ENCODE measurements around the gene DNAJB4. TPM values are rescaled to one million over a fixed set of nuclear protein-coding genes. Genes with fewer than 3 reads are reported as not detected.
"Not testable (repeated sequence)": the region's sequence is repeated elsewhere in the genome, so short reads cannot be mapped to it uniquely, and the experiment has no call there.

DNAJB4 gene
- total RNA-seq, 1 donor from 2014 or later, result 20.1 TPM

- intact Hi-C loops (cut with DNase I), result loop anchor here (10.0 kb wide), 1 partner anchor 174 kb away; no protein-coding TSS in a partner anchor
- TF ChIP-seq, protein P1, sequence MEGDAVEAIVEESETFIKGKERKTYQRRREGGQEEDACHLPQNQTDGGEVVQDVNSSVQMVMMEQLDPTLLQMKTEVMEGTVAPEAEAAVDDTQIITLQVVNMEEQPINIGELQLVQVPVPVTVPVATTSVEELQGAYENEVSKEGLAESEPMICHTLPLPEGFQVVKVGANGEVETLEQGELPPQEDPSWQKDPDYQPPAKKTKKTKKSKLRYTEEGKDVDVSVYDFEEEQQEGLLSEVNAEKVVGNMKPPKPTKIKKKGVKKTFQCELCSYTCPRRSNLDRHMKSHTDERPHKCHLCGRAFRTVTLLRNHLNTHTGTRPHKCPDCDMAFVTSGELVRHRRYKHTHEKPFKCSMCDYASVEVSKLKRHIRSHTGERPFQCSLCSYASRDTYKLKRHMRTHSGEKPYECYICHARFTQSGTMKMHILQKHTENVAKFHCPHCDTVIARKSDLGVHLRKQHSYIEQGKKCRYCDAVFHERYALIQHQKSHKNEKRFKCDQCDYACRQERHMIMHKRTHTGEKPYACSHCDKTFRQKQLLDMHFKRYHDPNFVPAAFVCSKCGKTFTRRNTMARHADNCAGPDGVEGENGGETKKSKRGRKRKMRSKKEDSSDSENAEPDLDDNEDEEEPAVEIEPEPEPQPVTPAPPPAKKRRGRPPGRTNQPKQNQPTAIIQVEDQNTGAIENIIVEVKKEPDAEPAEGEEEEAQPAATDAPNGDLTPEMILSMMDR (IDR thresholded peaks at IDR 0.05), result no peak
- H3K9me3 ChIP-seq, result no peaks in the 10 kb centered on the region
- peaks cover 8 to 16% of the 10 kb centered on the region in 2 donors for H3K36me3 ChIP-seq
- H3K4me3 ChIP-seq, result peak overlapping the region; percentile 55 to 74
- H3K4me1 ChIP-seq, result peaks cover 0 to 8% of the 10 kb centered on the region in 2 donors
- H3K27me3 ChIP-seq, result no peaks in the 10 kb centered on the region
- H3K27ac ChIP-seq, result peak overlapping the region; percentile 16 to 88
- no peak for DNase-seq (ENCODE audit: low spot score in 2 of 2)
Measured at GRCh38 chr1:78009276-78009675, 4.5 kb downstream of the DNAJB4 start.

- H3K36me3 ChIP-seq, result peaks cover 13 to 21% of the 10 kb centered on the region in 2 donors
- TF ChIP-seq, protein P1 (IDR thresholded peaks at IDR 0.05), result no peak
- DNase-seq (ENCODE audit: low spot score in 2 of 2), result no peak
- H3K4me1 ChIP-seq, result peaks cover 0 to 13% of the 10 kb centered on the region in 2 donors
- no peaks in the 10 kb centered on the region for H3K27me3 ChIP-seq
- intact Hi-C loops (cut with DNase I), result loop anchor here (10.0 kb wide), 1 partner anchor 175 kb away; no protein-coding TSS in a partner anchor
- peak overlapping the region; percentile 16 to 88 for H3K27ac ChIP-seq
- no peaks in the 10 kb centered on the region for H3K9me3 ChIP-seq
- peak overlapping the region; percentile 55 to 74 for H3K4me3 ChIP-seq
Measured at GRCh38 chr1:78009836-78010235, 5.1 kb downstream of the DNAJB4 start.

GRCh38 chr1:78011050-78011449 lies 6.3 kb downstream of the DNAJB4 start:
- TF ChIP-seq, protein P1 (IDR thresholded peaks at IDR 0.05), result no peak
- Histone ChIP-seq H3K27ac (peak overlapping the region in 1 of 2 donors; percentile 88), H3K27me3 (no peaks in the 10 kb centered on the region), H3K4me3 (peak overlapping the region; percentile 55 to 74), H3K36me3 (peaks cover 16 to 31% of the 10 kb centered on the region in 2 donors), H3K9me3 (no peaks in the 10 kb centered on the region), H3K4me1 (peaks cover 0 to 15% of the 10 kb centered on the region in 2 donors)
- intact Hi-C loops (cut with DNase I), result no loop called here
- DNase-seq (ENCODE audit: low spot score in 2 of 2), result no peak

GRCh38 chr1:78015148-78015547 lies 10.4 kb downstream of the DNAJB4 start:
- TF ChIP-seq, protein P1 (IDR thresholded peaks at IDR 0.05), result no peak
- H3K27ac ChIP-seq, result no peak overlapping the region
- H3K4me1 ChIP-seq, result peaks cover 0 to 15% of the 10 kb centered on the region in 2 donors
- DNase-seq (ENCODE audit: low spot score in 2 of 2), result no peak
- no peaks in the 10 kb centered on the region for H3K27me3 ChIP-seq
- no peaks in the 10 kb centered on the region for H3K9me3 ChIP-seq
- peaks cover 22 to 58% of the 10 kb centered on the region in 2 donors for H3K36me3 ChIP-seq
- H3K4me3 ChIP-seq, result peak overlapping the region in 1 of 2 donors; percentile 21
- intact Hi-C loops (cut with DNase I), result no loop called here

DNA sequence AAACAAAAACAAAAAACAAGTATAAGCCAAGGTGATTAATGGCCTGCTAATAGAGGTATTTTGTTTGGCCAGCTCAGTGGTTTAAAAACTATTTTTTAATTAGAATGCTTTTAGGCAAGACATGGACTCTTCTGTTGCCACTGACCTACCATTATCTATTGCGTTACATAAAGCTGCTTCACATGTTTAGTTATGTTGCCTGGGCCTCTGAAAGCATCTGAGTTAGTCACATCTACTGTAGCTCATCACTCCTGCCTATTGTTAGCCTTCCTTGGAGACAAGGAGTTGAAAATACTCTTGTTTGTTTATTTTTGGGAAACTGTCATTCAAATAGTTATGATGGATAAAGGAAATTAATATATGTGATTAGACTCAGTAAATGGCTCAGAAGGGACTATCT lies 14.3 kb downstream of the DNAJB4 start:
- intact Hi-C loops (cut with DNase I), result no loop called here
- DNase-seq (ENCODE audit: low spot score in 2 of 2), result no peak
- H3K4me1 ChIP-seq, result peaks cover 0 to 10% of the 10 kb centered on the region in 2 donors

DNA sequence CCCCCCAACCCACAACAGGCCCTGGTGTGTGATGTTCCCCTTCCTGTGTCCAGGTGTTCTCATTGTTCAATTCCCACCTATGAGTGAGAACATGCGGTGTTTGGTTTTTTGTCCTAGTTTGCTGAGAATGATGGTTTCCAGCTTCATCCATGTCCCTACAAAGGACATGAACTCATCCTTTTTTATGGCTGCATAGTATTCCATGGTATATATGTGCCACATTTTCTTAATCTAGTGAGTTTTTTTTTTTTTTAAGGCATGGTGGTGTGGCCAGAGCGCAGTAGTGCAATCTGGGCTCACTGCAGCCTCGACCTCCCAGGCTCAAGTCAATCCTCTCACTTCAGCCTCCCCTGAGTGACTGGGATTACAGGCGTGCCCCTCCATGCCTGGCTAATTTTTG lies 16.4 kb downstream of the DNAJB4 start:
- DNase-seq (ENCODE audit: low spot score in 2 of 2); H3K4me1 ChIP-seq; H3K27ac ChIP-seq; intact Hi-C loops (cut with DNase I); H3K27me3 ChIP-seq; H3K4me3 ChIP-seq; H3K9me3 ChIP-seq: not testable (repeated sequence)
- peaks cover 6 to 26% of the 10 kb centered on the region in 2 donors for H3K36me3 ChIP-seq

More for the DNA sequence above, 14.3 kb downstream of the DNAJB4 start:
- TF ChIP-seq, protein P1 (IDR thresholded peaks at IDR 0.05), result no peak
- Histone ChIP-seq H3K36me3 (peaks cover 17 to 45% of the 10 kb centered on the region in 2 donors), H3K27me3 (no peaks in the 10 kb centered on the region), H3K27ac (no peak overlapping the region), H3K9me3 (no peaks in the 10 kb centered on the region), H3K4me3 (no peak overlapping the region)
